ENCODE data around the gene SLC25A44.
"Not testable (repeated sequence)": the region's sequence is repeated elsewhere in the genome, so short reads cannot be mapped to it uniquely, and the experiment has no call there.

The SLC25A44 gene

DNA sequence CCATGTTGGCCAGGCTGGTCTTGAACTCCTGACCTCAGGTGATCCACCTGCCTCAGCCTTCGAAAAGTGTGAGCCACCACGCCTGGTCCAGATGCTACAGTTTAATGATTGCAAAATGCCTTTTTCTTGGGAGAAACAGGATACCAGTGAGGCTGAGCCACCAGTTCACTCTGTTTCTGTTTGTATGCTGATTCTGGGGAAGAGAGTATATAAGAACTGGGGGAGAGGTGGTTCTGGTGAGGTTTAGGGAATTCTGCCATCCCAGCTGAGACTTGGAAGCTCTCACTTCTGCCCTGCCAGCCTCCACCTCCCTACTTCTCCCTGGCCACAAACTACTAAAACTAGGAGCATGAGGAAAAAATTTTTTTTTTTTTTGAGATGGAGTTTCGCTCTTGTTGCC, 10.8 kb downstream of the SLC25A44 start:
- no peak for DNase-seq (ENCODE audit: low spot score)

DNA sequence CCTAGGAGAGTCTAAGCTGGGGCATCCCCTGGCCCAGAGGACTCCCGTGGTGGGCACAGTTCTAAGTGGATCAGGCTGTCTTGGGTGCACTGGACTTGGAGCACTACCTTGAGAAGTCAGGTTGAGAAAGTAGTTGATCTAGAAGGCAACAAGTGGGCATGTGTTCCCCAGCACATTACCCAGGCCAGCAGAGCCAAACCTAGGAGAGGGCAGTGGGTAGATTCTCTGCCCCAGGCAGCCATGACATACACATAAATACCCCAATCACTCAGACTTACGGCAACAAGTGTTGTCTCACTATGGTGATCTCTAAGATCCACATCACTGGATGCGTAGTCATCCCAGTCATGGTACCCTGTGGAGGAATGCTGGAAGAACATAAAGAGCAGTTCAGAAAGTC, 17.3 kb downstream of the SLC25A44 start:
- no peak for DNase-seq (ENCODE audit: low spot score)

DNA sequence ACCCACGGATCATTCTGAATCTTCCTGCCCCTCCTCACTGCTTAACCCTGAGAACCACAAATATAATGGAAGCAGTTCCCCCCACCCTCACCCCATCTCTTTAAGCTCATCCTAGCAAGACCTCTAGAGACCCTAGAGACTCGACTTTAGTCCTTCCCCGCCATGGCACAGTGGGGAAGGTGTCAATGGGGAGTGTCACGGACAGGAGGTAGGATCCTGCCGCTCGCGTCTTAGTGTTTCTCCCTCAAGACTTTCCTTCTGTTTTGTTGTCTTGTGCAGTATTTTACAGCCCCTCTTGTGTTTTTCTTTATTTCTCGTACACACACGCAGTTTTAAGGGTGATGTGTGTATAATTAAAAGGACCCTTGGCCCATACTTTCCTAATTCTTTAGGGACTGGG, 18.2 kb downstream of the SLC25A44 start:
- DNase-seq (ENCODE audit: low spot score), result no peak

DNA sequence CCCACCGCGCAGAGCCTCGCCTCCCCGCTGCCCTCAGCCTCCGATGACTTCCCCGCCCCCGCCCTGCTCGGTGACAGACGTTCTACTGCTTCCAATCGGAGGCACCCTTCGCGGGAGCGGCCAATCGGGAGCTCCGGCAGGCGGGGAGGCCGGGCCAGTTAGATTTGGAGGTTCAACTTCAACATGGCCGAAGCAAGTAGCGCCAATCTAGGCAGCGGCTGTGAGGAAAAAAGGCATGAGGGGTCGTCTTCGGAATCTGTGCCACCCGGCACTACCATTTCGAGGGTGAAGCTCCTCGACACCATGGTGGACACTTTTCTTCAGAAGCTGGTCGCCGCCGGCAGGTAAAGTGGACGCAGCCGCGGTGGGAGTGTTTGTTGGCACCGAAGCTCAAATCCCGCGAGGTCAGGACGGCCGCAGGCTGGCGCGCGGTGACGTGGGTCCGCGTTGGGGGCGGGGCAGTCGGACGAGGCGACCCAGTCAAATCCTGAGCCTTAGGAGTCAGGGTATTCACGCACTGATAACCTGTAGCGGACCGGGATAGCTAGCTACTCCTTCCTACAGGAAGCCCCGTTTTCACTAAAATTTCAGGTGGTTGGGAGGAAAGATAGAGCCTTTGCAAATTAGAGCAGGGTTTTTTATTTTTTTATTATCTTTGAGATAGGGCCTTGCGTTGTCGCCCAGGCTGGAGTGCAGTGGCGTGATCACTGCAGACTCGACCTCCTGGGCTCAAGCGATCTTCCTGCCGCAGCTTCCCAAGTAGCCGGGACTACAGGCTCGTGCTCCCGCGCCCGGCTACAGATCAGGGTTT, 19.1 kb downstream of the SLC25A44 start, which contains the start of gene PMF1:
PMF1 (plus strand) TSS at position 175 of the 811 bp plus-strand sequence; CDS start at position 184, 9 bp downstream.
- peak; percentile 96 for DNase-seq (ENCODE audit: low spot score)

DNA sequence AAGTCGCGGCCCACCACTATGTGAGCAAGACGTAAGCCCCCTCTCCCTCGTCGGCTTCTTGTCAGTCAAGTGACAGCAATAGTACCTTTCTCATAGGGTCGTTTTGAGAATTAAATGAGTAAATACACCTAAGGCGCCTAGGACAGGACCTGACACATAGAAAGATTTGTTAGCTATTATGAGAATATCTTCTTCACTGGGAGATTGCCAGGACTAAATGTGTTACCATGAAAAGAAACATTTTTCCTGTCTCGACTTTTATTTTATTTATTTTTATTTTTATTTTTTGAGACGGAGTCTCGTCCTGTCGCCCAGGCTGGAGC, 19.7 kb downstream of the SLC25A44 start:
- DNase-seq (ENCODE audit: low spot score), result no peak

DNA sequence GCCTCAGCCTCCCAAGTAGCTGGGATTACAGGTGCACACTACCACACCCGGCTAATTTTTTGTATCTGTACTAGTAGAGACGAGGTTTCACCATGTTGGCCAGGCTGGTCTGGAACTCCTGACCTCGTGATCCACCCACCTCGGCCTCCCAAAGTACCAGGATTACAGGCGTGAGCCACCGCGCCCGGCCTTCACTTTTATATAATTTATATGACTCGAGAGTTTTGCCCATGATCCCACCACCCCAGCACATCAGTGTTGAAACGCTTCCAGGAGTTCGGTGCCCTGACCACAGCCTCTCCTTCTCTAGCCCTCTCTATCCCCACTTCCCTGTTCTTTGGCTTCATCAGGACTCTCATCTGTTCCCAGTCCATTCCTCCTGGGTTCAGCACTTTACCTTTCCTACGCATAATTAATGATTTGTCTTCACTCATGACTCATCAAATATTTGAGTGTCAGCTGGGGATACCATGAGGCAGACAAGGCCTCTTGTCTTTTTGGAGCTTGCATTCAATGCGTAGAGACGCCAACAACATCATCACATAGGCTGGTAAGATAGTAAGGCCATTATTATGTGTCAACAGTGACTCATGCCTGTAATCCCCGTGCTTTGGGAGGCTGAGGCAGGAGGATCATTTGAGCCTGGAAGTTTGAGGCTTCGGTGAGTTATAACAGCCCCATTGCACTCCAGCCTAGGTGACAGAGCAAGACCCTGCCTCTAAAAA, 20.3 kb downstream of the SLC25A44 start:
- peak; percentile 21 for DNase-seq (ENCODE audit: low spot score)

DNA sequence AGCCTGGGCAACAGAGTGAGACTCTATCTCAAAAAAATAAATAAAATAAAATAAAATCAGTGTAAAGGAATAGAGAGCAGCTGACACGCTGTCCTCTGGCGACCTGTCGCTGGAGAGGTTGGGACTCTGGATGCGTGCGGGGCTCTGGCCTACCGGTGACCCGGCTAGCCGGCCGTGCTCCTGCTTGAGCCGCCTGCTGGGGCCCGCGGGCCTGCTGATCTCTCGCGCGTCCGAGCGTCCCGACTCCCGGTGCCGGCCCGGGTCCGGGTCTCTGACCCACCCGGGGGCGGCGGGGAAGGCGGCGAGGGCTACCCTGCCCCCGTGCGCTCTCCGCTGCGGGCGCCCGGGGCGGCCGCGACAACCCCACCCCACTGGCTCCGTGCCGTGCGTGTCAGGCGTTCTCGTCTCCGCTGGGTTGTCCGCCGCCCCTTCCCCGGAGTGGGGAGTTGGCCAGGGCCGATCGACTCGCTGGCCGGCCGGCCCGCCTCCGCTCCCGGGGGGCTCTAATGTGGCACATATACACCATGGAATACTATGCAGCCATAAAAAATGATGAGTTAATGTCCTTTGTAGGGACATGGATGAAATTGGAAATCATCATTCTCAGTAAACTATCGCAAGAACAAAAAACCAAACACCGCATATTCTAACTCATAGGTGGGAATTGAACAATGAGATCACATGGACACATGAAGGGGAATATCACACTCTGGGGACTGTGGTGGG, 22.6 kb downstream of the SLC25A44 start:
- not testable (repeated sequence) for DNase-seq (ENCODE audit: low spot score)

DNA sequence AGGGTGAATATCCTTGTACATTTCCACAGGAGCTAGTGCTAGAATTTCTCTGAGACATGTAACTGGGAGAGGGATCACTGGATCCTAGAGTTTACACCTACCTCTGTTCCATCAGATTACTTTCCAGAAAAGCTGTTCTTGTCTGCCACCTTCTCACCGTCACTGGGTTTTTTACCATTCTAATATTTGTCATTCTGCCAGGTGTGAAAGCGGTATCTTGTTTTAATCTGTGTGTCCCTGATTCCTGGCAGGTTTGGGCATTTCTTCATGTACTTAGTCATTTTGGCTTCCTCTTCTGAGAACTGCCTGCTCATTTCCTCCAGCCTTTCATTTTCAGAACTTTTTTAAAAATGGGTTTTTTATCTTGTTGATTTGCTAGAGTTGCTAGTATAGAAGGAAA, 24.0 kb downstream of the SLC25A44 start:
- DNase-seq (ENCODE audit: low spot score), result peak; percentile 75

DNA sequence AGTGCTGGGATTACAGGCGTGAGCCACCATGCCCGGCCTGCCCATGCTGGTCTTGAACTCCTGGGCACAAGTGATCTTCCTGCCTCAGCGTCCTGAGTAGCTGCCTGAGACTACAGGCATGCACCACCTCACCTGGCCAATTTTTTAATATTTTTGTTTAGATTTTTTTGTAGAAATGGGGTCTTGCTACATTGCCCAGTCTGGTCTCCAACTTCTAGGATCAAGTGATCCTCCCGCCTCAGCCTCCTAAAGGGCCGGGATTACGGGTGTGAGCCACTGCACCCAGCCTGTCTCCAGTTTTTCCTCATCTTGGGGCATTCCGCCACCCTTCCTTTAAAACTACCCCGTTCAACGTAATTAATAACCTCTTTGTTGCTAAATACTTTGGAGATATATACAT, 26.3 kb downstream of the SLC25A44 start:
- DNase-seq (ENCODE audit: low spot score), result no peak

DNA sequence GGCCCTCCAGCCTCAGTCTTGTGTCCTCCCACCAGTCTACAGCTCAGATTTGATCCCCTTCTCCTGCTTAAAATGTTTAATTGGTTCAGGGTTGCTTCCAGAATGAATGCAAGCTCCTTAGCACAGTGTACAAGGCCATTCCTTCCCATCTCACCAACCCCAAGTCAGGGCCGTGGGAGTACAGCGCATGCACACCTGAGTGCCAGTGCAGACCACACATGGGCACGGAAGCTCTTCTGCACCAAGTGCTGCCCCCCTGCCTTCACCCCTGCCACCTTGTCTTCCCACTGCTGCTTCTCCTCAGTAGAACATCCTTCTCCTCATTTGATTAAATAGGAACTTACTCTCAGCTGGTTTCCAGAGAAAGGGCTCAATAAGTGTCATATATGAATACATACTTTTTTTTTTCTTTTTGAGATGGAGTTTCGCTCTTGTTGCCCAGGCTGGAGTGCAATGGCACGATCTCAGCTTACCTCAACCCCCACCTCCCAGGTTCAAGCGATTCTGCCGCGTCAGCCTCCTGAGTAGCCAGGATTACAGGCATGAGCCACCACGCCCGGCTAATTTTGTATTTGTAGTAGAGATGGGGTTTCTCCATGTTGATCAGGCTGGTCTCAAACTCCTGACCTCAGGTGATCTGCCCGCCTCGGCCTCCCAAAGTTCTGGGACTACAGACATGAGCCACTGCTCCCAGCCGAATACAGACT, 28.2 kb downstream of the SLC25A44 start:
- DNase-seq (ENCODE audit: low spot score), result no peak

DNA sequence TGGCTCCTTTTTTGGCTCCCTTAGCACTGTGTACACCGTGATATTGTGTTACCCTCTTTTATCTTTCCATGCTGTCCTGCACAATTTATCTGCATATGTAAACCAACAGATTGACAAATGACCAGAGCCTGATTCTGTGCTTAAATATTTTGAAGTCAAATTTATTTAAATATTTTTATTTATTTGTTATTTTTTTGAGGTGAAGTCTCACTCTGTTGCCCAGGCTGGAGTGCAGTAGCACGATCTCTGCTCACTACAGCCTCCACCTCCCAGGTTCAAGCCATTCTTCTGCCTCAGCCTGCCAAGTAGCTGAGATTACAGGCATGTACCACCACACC, 31.7 kb downstream of the SLC25A44 start:
- DNase-seq (ENCODE audit: low spot score), result no peak

DNA sequence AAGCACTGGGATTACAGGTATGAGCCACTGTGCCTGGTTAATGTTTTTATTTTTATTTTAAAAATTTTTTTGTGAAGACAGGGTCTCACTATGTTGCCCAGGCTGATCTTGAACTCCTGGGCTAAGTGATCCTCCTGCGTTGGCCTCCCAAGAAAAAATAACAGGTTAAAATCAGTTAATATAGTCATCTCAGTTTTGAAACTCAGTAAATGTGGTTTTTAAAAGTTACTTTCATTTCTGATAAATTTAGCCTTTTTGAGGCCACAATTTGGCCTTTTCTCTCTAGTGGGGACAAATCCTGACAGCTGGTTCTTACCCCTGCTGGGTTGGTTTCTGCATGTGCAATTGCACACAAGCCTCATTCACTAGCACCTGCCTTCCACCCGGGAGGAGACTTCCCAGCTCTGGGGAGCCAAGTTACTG, 32.2 kb downstream of the SLC25A44 start:
- no peak for DNase-seq (ENCODE audit: low spot score)

DNA sequence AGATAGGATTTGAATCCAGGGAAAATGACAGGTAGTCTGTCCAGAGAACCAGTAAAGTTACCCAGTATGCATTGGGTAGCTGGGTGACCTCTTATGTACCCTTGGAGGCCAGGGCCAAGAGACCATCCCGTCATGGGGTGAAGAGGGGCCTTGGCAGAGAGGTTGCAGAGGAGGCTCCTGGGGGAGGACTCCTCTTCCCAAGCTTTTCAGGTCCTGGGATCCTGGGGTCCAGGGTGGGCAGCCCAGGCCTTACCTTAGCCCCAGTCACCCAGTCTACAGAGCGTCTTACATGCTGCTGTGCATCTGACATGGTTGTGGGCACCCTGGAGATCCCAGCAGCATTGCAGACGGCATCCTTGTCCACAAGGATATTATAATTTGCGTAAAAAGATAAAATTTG, 32.9 kb downstream of the SLC25A44 start:
- DNase-seq (ENCODE audit: low spot score), result no peak

DNA sequence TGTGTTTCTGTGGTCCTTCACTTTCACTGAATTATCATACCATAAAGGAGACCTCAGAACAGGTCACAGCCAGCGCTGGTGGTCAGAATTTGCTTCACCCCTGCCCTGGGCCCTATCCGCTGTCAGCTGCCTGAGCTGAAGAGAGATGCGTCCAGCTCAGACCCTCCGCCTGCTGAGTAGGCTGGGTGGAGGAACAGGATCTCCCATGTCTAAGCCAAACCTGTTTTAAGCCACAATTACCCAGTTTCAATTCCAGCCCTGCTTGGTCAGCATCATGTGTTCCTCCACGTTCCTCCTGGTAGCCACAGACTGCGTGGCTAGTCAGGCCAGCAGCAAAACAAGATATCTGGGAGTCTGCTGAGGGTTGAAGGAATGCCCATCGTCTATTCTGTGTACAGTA, 34.6 kb downstream of the SLC25A44 start:
- DNase-seq (ENCODE audit: low spot score), result no peak

DNA sequence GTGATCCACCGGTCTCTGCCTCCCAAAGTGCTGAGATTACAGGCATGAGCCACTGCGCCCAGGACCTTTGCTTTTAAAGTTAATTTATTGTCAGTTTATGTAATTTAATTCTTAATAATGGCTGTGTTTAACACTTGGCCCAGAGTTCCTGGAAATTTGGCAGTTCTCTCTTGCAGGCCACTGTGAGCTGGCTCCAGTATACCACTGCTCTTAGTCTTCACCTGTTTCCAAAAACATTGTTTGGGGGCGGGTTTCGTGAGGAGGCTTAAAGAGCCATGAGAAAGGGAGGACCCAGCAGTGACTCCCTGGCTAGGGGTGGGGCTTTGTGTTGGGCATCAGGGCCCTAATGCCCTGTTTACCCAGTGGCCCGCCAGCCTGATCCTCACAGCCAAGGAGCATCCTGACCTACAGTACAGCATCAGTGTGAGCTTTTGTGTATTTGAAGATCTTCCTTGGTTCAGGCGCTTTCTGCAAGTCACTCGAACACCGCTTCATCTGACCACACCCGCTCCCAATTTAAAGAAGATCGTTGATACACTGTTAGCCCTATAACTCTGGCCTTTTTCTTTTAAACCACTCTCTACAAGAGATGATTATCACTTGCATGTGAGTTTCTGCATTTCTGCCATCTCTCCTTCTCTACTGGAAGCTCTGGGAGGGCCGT, 36.0 kb downstream of the SLC25A44 start:
- no peak for DNase-seq (ENCODE audit: low spot score)

DNA sequence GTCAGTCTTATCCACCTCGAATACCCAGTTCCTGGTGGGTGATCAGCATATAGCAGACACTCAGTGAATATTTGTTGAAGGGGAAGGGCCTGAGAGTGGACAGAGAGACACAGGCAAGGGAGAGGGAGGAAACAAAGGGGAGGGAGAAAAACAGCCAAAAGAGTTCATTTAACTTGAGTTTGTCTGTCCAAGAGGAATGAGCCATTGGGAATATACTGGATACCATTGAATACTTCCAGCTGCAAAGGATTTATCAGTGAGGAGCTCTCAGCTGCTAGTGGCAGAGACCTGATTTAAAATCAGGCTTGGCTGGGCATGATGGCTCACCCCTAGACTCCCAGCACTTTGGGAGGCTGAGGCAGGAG, 36.6 kb downstream of the SLC25A44 start:
- DNase-seq (ENCODE audit: low spot score), result no peak

DNA sequence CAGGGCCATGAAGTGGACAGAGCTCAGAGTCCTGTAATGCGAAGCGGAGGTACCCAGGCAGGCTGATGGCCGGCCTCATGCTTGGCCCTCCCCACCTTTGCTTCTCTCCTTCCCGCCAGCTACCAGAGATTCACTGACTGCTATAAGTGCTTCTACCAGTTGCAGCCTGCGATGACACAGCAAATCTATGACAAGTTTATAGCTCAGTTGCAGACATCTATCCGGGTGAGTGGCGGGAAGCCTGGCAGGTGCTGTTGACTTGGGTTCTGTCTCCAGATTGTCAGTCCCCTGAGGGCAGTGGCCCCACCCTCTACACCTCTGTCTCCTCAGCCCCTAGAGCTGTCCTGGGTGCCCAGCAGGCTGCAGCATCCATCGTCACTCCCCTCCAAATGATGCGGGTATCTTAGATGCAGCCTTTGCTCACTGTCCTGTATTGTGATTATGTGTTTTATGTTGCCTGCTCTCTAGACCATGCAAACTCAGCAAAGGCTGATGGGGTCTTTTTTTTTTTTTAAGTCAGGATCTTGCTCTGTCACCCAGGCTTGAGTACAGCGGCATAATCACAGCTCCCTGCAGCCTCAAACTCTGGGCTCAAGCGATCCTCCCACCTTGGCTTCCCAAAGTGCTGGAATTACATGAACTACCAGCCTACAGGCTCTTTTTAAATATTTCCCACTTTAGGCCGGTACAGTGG, 38.4 kb downstream of the SLC25A44 start:
- no peak for DNase-seq (ENCODE audit: low spot score)

DNA sequence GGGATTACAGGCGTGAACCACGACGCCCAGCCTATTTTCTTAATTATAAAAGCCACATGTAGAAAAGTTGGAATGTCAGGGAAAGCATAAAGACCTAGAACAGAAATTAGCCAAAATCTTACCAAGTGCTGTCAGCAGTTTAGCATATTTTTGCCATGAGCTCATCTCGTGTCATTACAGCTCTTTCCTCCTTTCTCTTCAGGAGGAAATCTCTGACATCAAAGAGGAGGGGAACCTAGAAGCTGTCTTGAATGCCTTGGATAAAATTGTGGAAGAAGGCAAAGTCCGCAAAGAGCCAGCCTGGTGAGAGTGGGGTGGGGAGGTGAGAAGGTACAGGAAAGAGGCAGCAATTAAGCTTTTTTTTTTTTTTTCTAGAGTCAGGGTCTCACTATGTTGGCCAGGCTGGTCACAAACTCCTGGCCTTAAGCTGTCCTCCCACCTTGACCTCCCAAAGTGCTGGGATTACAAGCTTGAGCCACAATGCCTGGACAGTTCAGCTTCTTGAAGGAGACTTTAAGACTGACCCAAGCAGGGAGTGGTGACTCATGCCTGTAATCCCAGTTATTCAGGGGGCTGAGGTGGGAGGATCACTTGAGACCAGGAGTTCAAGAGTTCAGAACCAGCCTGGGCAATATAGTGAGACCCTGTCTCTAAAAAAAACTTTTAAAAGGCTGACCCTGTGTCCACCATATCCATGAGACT, 39.7 kb downstream of the SLC25A44 start:
- DNase-seq (ENCODE audit: low spot score), result no peak

DNA sequence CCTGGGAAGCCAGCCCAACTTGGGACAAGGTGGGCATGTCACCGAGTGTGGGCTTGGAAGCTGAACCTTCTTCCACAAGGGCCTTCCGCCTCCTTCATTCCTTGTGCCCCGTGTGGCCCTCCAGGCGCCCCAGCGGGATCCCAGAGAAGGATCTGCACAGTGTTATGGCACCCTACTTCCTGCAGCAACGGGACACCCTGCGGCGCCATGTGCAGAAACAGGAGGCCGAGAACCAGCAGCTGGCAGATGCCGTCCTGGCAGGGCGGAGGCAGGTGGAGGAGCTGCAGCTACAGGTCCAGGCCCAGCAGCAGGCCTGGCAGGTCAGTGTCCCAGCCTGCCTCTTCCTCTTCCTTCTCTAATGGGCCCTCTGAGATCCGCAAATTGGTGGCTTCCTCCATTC, 42.3 kb downstream of the SLC25A44 start:
- DNase-seq (ENCODE audit: low spot score), result no peak

DNA sequence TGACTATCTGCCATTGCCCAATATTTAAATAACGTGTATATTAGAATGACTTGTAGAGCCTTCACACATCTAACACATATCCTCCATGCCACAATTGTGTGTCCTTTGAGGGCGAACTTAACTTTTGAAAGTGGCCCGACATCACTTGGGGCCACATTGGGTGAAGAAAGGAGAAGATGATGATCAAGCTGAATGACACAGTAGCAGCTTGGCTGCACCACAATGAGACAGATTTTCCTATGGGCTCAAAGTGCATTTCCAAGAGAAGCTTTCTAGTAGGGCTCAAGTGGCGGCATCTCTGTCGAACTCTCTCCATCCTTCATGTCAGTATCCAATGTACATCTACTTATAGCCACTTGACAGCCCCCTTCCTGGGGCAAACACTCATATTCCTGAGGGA, 44.3 kb downstream of the SLC25A44 start:
- no peak for DNase-seq (ENCODE audit: low spot score)

Measured in CD4-positive, alpha-beta T cell treated with Interleukin-6 at 100 ng/mL for 8 hours (primary cell).